OCI-LY3 (cell line): ENCODE data around the gene CCDC187.

Experiments used
- H2AFZ ChIP-seq: fragments of 200-600, 300-600 bp; shearing (Covaris generic); 2 replicates; pipeline ENCODE4 v1.6.0; 2014; ENCODE audit warnings: antibody characterized with exemption, low read depth, low read length
- H3K27ac ChIP-seq: fragments of 200-600, 300-600 bp; sonication (generic); 2 replicates; pipeline ENCODE4 v1.5.1; 2014; ENCODE audit warnings: mild to moderate bottlenecking, low read length, moderate library complexity, mixed read lengths
- H3K27me3 ChIP-seq: fragments of 200-600, 300-600 bp; sonication (generic); 2 replicates; pipeline ENCODE4 v1.6.1; 2014; ENCODE audit warnings: low read depth, low read length, mixed read lengths
- H3K36me3 ChIP-seq: fragments of 200-600, 300-600 bp; sonication (generic); replicated peaks from 2 replicates; pipeline ENCODE3; 2014; ENCODE audit warnings: low read depth, low read length, mixed read lengths
- H3K4me1 ChIP-seq: fragments of 300-600, 200-600 bp; sonication (generic); 2 replicates; pipeline ENCODE4 v1.6.1; 2014; ENCODE audit warnings: low read length, mixed read lengths
- H3K4me2 ChIP-seq: fragments of 200-600, 300-600 bp; sonication (generic); 2 replicates; pipeline ENCODE4 v1.6.1; 2014; ENCODE audit warnings: low read length, mixed read lengths
- H3K4me3 ChIP-seq: fragments of 300-600, 200-600 bp; sonication (generic); 2 replicates; pipeline ENCODE4 v1.5.1; 2014; ENCODE audit warnings: antibody characterized with exemption, mild to moderate bottlenecking, low read length, moderate library complexity
- H3K79me2 ChIP-seq: fragments of 300-600, 200-600 bp; shearing (Covaris generic); 2 replicates; pipeline ENCODE4 v1.6.1; 2014; ENCODE audit warnings: mild to moderate bottlenecking, low read length, mixed read lengths
- H3K9ac ChIP-seq: fragments of 300-600, 200-600 bp; shearing (Covaris generic); 2 replicates; pipeline ENCODE4 v1.6.0; 2014; ENCODE audit warnings: mild to moderate bottlenecking, low read length, moderate library complexity
- H3K9me3 ChIP-seq: fragments of 200-600, 300-600 bp; shearing (Covaris generic); 2 replicates; pipeline ENCODE4 v1.6.1; 2014; ENCODE audit warnings: low read length, mixed read lengths; ENCODE audit not compliant: insufficient read depth
- H4K20me1 ChIP-seq: fragments of 200-600, 300-600 bp; sonication (generic); 2 replicates; pipeline ENCODE4 v1.6.1; 2016; ENCODE audit warnings: low read length, mixed read lengths; ENCODE audit not compliant: insufficient read depth
- EZH2phosphoT487 ChIP-seq: fragments of 200-600 bp; shearing (Covaris generic); IDR thresholded peaks from 2 replicates; pipeline ENCODE4 v1.6.1; 2018; ENCODE audit warnings: antibody characterized with exemption, mixed run types, low read depth
- TF ChIP-seq, protein P1 (sequence below): fragments of 200-600, 300-600 bp; sonication (generic); IDR thresholded peaks from 2 replicates; pipeline ENCODE4 v1.5.1; 2014; ENCODE audit warnings: antibody characterized with exemption, low read length, low read depth

Gene CCDC187

DNA sequence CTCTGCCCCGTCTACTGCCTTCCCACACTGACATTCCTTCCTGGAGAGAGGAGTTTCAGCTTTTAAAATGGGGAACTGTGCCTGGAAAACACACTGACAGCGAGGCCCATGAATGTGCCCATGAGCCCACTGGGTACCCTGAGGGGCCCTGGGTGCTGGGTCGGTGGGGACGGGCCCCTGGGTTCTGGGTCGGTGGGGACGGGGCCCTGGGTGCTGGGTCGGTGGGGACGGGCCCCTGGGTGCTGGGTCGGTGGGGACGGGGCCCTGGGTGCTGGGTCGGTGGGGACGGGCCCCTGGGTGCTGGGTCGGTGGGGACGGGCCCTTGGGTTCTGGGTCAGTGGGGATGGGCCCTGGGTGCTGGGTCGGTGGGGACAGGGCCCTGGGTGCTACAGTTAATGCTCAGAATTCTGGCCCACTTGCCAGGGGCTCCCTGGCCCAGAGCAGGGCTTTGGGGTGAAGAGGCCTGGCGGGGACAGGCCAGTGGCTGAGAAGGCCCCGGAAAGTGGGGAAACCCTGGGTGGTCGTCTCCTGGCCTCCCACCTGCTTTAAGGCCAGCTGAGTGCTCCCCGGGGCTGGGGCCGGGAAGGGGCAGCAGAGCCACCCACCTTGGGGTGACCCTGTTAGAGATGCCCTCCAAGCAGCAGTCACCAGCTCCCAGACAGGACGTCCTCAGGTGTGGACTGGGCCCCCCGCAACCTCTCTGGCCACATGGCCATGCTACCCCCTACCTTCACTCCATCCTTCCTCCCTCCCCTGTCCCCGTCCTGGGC is 25.9 kb upstream of the CCDC187 start:
- no peak overlapping the region for H3K4me3 ChIP-seq
- H3K79me2 ChIP-seq, result no peaks in the 10 kb centered on the region
- H3K36me3 ChIP-seq, result no peaks in the 10 kb centered on the region
- no peak for TF ChIP-seq EZH2phosphoT487
- TF ChIP-seq, protein P1, sequence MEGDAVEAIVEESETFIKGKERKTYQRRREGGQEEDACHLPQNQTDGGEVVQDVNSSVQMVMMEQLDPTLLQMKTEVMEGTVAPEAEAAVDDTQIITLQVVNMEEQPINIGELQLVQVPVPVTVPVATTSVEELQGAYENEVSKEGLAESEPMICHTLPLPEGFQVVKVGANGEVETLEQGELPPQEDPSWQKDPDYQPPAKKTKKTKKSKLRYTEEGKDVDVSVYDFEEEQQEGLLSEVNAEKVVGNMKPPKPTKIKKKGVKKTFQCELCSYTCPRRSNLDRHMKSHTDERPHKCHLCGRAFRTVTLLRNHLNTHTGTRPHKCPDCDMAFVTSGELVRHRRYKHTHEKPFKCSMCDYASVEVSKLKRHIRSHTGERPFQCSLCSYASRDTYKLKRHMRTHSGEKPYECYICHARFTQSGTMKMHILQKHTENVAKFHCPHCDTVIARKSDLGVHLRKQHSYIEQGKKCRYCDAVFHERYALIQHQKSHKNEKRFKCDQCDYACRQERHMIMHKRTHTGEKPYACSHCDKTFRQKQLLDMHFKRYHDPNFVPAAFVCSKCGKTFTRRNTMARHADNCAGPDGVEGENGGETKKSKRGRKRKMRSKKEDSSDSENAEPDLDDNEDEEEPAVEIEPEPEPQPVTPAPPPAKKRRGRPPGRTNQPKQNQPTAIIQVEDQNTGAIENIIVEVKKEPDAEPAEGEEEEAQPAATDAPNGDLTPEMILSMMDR, result no peak
- no peak overlapping the region for H2AFZ ChIP-seq
- peaks cover 25% of the 10 kb centered on the region; the same call in 1 of the 2 replicates for H3K4me1 ChIP-seq
- no peak overlapping the region for H3K4me2 ChIP-seq
- no peak overlapping the region for H3K9ac ChIP-seq
- H3K9me3 ChIP-seq, result no peaks in the 10 kb centered on the region
- no peaks in the 10 kb centered on the region for H3K27me3 ChIP-seq
- no peak overlapping the region for H3K27ac ChIP-seq
- no peaks in the 10 kb centered on the region for H4K20me1 ChIP-seq

DNA sequence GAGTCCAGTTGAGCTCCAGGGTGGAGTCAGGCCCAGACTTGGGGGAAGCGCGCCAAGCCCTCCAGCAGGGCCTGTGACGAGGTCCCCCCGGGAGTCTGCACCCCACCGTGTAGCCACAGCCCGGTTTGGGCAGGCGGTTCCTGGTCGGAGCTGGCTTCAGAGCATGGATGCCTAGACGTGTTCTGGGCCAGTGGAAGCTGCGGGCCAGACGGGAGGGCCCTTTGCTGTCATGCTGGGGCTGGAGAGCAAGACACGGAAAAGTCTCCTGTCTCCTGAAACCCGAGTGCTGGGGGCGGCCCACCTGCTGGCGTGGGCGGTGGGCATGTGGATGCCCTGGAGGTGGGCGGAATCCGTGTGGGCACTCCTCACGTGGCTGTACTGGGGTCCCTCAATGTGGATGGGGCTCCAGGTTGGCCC is 25.3 kb upstream of the CCDC187 start:
- H3K4me3 ChIP-seq, result peak overlapping the region; percentile 84; the same call in 1 of the 2 replicates
- no peaks in the 10 kb centered on the region for H3K79me2 ChIP-seq
- TF ChIP-seq, protein P1, result no peak
- TF ChIP-seq EZH2phosphoT487, result no peak
- no peak overlapping the region for H2AFZ ChIP-seq
- no peak overlapping the region for H3K27ac ChIP-seq
- H3K9me3 ChIP-seq, result no peaks in the 10 kb centered on the region
- H3K9ac ChIP-seq, result no peak overlapping the region
- no peaks in the 10 kb centered on the region for H4K20me1 ChIP-seq
- H3K4me1 ChIP-seq, result peaks cover 25% of the 10 kb centered on the region; the same call in 1 of the 2 replicates
- peak overlapping the region; percentile 95; the same call in 1 of the 2 replicates for H3K4me2 ChIP-seq
- H3K36me3 ChIP-seq, result no peaks in the 10 kb centered on the region
- H3K27me3 ChIP-seq, result no peaks in the 10 kb centered on the region

DNA sequence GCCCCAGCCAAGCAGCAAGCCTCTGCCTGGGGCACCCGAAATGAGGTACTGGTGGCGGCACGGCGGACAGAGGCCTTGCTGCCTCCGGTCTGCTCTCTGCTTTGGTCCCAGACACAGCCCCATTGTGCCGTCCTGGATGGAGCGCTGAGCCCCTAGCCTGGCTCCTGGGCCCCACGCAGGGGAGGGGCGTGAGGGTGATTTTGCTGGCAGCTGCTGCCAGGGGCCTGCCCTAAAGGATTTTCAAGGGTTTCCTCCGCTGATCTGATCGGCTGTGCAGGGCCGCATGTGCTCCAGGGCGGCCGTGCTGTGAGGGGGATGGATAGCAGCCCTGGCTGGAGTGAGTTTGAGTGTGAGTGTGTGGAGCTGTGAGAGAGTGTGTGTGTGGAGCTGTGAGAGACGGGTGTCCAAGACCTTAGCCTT is 24.7 kb upstream of the CCDC187 start:
- peaks cover 25% of the 10 kb centered on the region; the same call in 1 of the 2 replicates for H3K4me1 ChIP-seq
- H4K20me1 ChIP-seq, result no peaks in the 10 kb centered on the region
- H3K27me3 ChIP-seq, result no peaks in the 10 kb centered on the region
- H2AFZ ChIP-seq, result no peak overlapping the region
- H3K4me3 ChIP-seq, result peak overlapping the region; percentile 84
- no peaks in the 10 kb centered on the region for H3K36me3 ChIP-seq
- no peaks in the 10 kb centered on the region for H3K79me2 ChIP-seq
- no peak overlapping the region for H3K27ac ChIP-seq
- H3K9ac ChIP-seq, result peak overlapping the region; percentile 79; the same call in 1 of the 2 replicates
- H3K4me2 ChIP-seq, result peak overlapping the region; percentile 95
- TF ChIP-seq EZH2phosphoT487, result no peak
- TF ChIP-seq, protein P1, result no peak
- H3K9me3 ChIP-seq, result no peaks in the 10 kb centered on the region

DNA sequence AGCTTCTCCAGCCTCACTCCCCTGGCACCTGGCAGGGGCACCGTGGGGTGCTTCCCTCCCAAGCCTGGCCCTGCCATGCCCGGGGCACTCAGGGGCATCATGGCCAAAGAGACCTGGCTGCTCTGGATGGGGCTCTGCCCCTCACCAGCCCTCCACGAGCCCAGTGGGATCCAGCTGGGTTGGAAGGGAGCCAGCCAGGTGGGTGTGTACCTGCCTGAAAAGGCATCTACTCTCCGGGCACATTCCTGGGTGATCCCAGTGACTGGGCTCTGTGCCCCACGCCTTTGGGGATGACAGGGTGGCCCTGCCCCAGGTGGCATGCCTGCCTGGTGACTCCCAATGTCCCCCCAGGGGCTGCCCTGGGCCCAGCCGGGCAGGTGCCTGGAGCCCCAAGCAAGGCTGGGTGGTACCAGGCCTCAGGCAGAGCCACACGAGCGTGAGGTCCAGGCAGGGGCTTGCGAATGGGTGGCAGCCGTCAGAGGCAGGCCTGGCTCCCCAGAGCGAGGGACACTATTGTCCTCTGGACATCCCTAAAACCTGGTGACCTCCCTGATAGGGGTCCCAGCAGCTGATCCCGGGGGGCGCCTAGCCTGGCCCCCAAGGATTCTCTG is 24.2 kb upstream of the CCDC187 start:
- H3K27ac ChIP-seq, result no peak overlapping the region
- no peaks in the 10 kb centered on the region for H4K20me1 ChIP-seq
- H3K79me2 ChIP-seq, result no peaks in the 10 kb centered on the region
- peak overlapping the region; percentile 79 for H3K9ac ChIP-seq
- no peaks in the 10 kb centered on the region for H3K9me3 ChIP-seq
- TF ChIP-seq, protein P1, result no peak
- TF ChIP-seq EZH2phosphoT487, result no peak
- H3K4me3 ChIP-seq, result peak overlapping the region; percentile 84
- H3K4me1 ChIP-seq, result peaks cover 25% of the 10 kb centered on the region; the same call in 1 of the 2 replicates
- no peak overlapping the region for H2AFZ ChIP-seq
- peak overlapping the region; percentile 95 for H3K4me2 ChIP-seq
- no peaks in the 10 kb centered on the region for H3K36me3 ChIP-seq
- no peaks in the 10 kb centered on the region for H3K27me3 ChIP-seq
